Epithelial cell of proximal tubule (primary cell): ENCODE measurements around the gene FLYWCH1. TPM values are rescaled to one million over a fixed set of nuclear protein-coding genes. Genes with fewer than 3 reads are reported as not detected.
"Not testable (repeated sequence)": the region's sequence is repeated elsewhere in the genome, so short reads cannot be mapped to it uniquely, and the experiment has no call there.

Experiments
- DNase-seq: peaks from one replicate; pipeline ENCODE4 v3.0.0-alpha.2; 2011; ENCODE audit warnings: low read depth
- H3K4me3 ChIP-seq: 2 replicates; pipeline ENCODE4 v1.5.1; 2011; ENCODE audit warnings: low read depth, mild to moderate bottlenecking, low read length
- total RNA-seq: library from RNA; depleted of rRNA; stranded (reverse); fragments of >200 nt; gene quantifications from 2 replicates; pipeline ENCODE4 v1.2.3, GENCODE V29; 2015
- TF ChIP-seq, protein P1 (sequence below): conservative IDR thresholded peaks from 2 replicates; pipeline ENCODE4 v1.5.1; 2012; ENCODE audit warnings: low read depth, mild to moderate bottlenecking, low read length

The FLYWCH1 gene
- total RNA-seq, 1 donor from 2014 or later, result 47.1 TPM

DNA sequence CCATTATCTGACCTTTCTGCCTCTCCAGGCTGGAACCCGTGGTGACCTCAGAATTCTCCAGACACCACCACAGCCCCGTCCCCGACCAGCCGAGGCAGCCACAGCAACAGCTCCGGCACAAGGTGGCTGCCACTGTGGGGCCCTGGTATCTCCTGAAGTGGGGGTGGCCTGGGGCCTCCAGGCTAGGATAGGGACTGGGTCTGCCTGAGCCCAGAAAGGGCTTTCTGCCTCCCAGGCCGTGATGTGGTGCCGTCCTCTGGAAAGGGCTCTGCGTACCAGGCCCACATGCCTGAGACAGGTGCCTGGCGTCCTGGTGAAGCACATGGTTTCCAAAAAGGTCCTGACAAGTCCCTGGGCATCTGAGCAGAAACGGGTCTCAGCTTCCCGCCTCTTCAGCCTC lies 17.1 kb downstream of the FLYWCH1 start:
- H3K4me3 ChIP-seq, result no peak overlapping the region
- TF ChIP-seq, protein P1, sequence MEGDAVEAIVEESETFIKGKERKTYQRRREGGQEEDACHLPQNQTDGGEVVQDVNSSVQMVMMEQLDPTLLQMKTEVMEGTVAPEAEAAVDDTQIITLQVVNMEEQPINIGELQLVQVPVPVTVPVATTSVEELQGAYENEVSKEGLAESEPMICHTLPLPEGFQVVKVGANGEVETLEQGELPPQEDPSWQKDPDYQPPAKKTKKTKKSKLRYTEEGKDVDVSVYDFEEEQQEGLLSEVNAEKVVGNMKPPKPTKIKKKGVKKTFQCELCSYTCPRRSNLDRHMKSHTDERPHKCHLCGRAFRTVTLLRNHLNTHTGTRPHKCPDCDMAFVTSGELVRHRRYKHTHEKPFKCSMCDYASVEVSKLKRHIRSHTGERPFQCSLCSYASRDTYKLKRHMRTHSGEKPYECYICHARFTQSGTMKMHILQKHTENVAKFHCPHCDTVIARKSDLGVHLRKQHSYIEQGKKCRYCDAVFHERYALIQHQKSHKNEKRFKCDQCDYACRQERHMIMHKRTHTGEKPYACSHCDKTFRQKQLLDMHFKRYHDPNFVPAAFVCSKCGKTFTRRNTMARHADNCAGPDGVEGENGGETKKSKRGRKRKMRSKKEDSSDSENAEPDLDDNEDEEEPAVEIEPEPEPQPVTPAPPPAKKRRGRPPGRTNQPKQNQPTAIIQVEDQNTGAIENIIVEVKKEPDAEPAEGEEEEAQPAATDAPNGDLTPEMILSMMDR, result no peak
- no peak for DNase-seq

DNA sequence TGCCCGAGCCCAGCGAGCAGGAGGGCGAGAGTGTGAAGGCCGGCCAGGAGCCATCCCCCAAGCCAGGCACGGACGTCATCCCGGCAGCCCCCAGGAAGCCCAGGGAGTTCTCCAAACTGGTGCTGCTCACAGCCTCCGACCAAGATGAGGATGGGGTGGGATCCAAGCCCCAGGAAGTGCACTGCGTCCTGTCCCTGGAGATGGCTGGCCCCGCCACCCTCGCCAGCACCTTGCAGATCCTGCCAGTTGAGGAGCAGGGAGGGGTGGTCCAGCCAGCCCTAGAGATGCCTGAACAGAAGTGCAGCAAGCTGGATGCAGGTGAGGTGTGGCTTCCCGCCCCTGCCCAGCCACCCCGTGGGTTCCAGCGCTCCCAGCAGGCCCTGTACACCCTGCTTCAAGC lies 18.0 kb downstream of the FLYWCH1 start:
- TF ChIP-seq, protein P1, result no peak
- H3K4me3 ChIP-seq, result no peak overlapping the region
- DNase-seq, result no peak

DNA sequence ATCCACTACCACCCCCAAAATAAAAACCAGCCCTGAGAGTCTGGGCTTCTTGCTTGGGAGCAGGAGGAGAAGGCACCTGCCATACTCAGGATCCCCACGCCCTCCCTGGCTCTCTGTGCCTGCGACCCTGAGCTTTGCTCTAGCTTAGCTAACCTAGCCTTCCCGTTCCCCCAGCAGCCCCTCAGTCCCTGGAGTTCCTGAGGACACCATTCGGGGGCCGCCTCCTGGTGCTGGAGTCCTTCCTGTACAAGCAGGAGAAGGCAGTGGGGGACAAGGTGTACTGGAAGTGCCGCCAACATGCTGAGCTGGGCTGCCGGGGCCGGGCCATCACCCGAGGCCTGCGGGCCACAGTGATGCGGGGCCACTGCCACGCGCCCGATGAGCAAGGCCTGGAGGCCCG lies 18.5 kb downstream of the FLYWCH1 start:
- no peak overlapping the region for H3K4me3 ChIP-seq
- no peak for DNase-seq
- TF ChIP-seq, protein P1, result no peak

DNA sequence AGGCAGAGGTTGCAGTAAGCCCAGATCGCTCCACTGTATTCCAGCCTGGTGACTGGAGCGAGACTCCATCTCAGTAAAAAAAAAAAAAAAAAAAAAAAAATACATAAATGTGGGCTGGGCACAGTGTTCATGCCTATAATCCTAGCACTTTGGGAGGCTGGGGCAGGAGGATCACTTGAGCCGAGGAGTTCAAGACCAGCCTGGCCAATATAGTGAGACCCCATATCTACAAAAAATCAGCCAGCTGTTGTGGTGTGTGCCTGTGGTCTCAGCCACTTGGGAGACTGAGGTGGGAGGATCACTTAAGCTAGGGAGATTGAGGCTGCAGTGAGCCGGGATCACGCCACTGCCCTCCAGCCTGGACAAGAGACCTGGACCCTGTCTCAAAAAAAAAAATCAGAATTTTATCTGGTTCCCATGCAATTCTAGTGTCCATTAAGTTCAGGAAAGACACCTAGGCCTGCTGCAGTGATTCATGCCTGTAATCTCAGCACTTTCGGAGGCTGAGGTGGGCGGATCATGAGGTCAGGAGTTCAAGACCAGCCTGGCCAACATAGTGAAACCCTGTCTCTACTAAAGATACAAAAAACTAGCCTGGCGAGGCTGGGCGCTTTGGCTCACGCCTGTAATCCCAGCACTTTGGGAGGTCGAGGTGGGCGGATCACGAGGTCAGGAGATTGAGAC lies 19.6 kb downstream of the FLYWCH1 start:
- DNase-seq, result not testable (repeated sequence)

DNA sequence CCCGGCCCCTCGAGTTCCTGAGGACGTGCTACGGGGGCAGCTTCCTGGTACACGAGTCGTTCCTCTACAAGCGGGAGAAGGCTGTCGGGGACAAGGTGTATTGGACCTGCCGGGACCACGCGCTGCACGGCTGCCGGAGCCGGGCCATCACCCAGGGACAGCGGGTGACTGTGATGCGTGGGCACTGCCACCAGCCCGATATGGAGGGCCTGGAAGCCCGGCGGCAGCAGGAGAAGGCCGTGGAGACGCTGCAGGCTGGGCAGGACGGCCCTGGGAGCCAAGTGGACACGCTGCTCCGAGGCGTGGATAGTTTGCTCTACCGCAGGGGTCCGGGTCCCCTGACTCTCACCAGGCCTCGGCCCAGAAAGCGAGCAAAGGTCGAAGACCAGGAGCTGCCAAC lies 21.4 kb downstream of the FLYWCH1 start:
- DNase-seq, result no peak
- TF ChIP-seq, protein P1, result no peak
- H3K4me3 ChIP-seq, result no peak overlapping the region

More for the DNA sequence above, 19.6 kb downstream of the FLYWCH1 start:
- H3K4me3 ChIP-seq, result not testable (repeated sequence)

DNA sequence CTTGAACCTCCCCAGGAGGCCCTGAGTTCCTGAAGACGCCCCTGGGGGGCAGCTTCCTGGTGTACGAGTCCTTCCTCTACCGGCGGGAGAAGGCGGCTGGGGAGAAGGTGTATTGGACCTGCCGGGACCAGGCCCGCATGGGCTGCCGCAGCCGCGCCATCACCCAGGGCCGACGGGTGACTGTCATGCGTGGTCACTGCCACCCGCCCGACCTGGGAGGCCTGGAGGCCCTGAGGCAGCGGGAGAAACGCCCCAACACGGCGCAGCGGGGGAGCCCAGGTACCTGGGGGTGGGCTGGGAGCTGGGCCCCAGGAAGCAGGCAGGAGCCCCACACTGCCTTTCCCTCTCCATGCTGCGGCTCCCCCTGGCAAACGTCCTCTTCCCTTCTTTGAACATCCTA lies 22.0 kb downstream of the FLYWCH1 start:
- no peak overlapping the region for H3K4me3 ChIP-seq
- DNase-seq, result no peak

DNA sequence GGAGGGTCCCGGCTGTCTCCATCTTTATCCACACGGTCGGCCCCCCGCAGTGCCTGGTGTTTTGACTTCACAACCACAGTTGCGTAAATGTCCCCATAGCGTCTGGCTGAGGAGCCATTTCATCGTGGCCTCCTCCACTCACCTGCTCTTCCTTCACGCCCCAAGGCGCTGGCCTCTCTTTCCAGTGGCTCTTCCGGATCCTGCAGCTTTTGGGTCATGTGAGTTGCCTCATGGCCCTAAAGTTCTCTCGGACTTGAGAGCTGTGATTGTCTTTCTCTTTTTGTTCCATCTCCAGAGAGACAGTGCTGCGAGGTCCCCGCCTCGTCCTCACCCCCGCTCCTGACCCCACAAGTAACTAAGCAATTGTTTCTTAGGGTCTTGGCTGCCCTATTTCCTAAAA lies 22.7 kb downstream of the FLYWCH1 start:
- no peak overlapping the region for H3K4me3 ChIP-seq
- no peak for DNase-seq
- TF ChIP-seq, protein P1, result no peak

More for the DNA sequence above, 22.0 kb downstream of the FLYWCH1 start:
- TF ChIP-seq, protein P1, result no peak
